HepG2 (cell line): ENCODE data around the gene METRN. TPM values are rescaled to one million over a fixed set of nuclear protein-coding genes. Genes with fewer than 3 reads are reported as not detected.

Experiments
- AGO1 ChIP-seq: fragments of 200-400 bp; formaldehyde crosslinking; IDR thresholded peaks from 2 replicates; pipeline ENCODE4 v1.6.1; 2017; ENCODE audit warnings: mild to moderate bottlenecking, low read depth, low read length, moderate library complexity; ENCODE audit not compliant: poor library complexity, severe bottlenecking
- CREM ChIP-seq, 2 experiments: sonication (generic) in 1 of 2; formaldehyde crosslinking in 1 of 2; IDR thresholded peaks; 2 replicates each; pipeline versions ENCODE4 v1.4.0 to v1.6.1; 2016 to 2020; ENCODE audit warnings: antibody characterized with exemption in 1 of 2, mild to moderate bottlenecking in 1 of 2, missing genetic modification reagents in 1 of 2
- CSRNP2 ChIP-seq: sonication (generic); formaldehyde crosslinking; conservative IDR thresholded peaks from 2 replicates; pipeline ENCODE4 v1.8.0; 2022; ENCODE audit warnings: low read depth, missing genetic modification reagents
- ETS1 ChIP-seq: sonication (generic); formaldehyde crosslinking; IDR thresholded peaks from 2 replicates; pipeline ENCODE4 v1.4.0; 2020; ENCODE audit warnings: missing genetic modification reagents
- ETV5 ChIP-seq: IDR thresholded peaks from 2 replicates; pipeline ENCODE4 v1.6.1; 2018; ENCODE audit warnings: missing biosample characterization, missing genetic modification reagents, inconsistent platforms, borderline replicate concordance
- KDM5B ChIP-seq: sonication (generic); formaldehyde crosslinking; IDR thresholded peaks from 2 replicates; pipeline ENCODE4 v1.4.0; 2020; ENCODE audit warnings: missing genetic modification reagents, mild to moderate bottlenecking, borderline replicate concordance
- KIAA2018 ChIP-seq: sonication (generic); formaldehyde crosslinking; IDR thresholded peaks from 2 replicates; pipeline ENCODE4 v1.5.0; 2020; ENCODE audit warnings: mild to moderate bottlenecking, missing genetic modification reagents, borderline replicate concordance
- MBNL3 ChIP-seq: fragments of 250-450 bp; sonication (Bioruptor Pico); conservative IDR thresholded peaks from 2 replicates; pipeline ENCODE4 v1.8.0; 2022; ENCODE audit warnings: mild to moderate bottlenecking, inconsistent platforms
- NCOR1 ChIP-seq: fragments of 200-600 bp; sonication (generic); IDR thresholded peaks from 2 replicates; pipeline ENCODE4 v1.7.0; 2017; ENCODE audit warnings: antibody characterized with exemption, low read length, borderline replicate concordance
- NFIC ChIP-seq: IDR thresholded peaks from 2 replicates; pipeline ENCODE4 v1.6.1; 2012; ENCODE audit warnings: mild to moderate bottlenecking, low read length, inconsistent platforms
- NFYC ChIP-seq: IDR thresholded peaks from 2 replicates; pipeline ENCODE4 v1.6.1; 2016; ENCODE audit warnings: missing genetic modification reagents, missing compliant biosample characterization
- POLR2AphosphoS2 ChIP-seq: IDR thresholded peaks from 2 replicates; pipeline ENCODE4 v1.6.1; 2011; ENCODE audit warnings: low read depth, low read length, improper control_type of control experiment
- RBFOX2 ChIP-seq: fragments of 200-400 bp; formaldehyde crosslinking; IDR thresholded peaks from 2 replicates; pipeline ENCODE4 v1.6.1; 2017; ENCODE audit warnings: low read depth, mild to moderate bottlenecking, low read length
- SIN3A ChIP-seq: IDR thresholded peaks from 2 replicates; pipeline ENCODE4 v1.6.1; 2011; ENCODE audit warnings: low read depth, mild to moderate bottlenecking, control low read depth, low read length, borderline replicate concordance
- ZBTB7B ChIP-seq: sonication (generic); formaldehyde crosslinking; IDR thresholded peaks from 2 replicates; pipeline ENCODE4 v1.4.0; 2020; ENCODE audit warnings: missing genetic modification reagents
- ZNF749 ChIP-seq: sonication (generic); formaldehyde crosslinking; IDR thresholded peaks from 2 replicates; pipeline ENCODE4 v1.8.0; 2022; ENCODE audit warnings: mild to moderate bottlenecking, missing genetic modification reagents, moderate library complexity, borderline replicate concordance
- ZNF772 ChIP-seq: sonication (generic); formaldehyde crosslinking; IDR thresholded peaks from 2 replicates; pipeline ENCODE4 v1.5.0; 2020; ENCODE audit warnings: mild to moderate bottlenecking, missing genetic modification reagents
- ZSCAN21 ChIP-seq: sonication (generic); formaldehyde crosslinking; IDR thresholded peaks from 2 replicates; pipeline ENCODE4 v1.8.0; 2022; ENCODE audit warnings: mild to moderate bottlenecking, missing genetic modification reagents, moderate library complexity, borderline replicate concordance
- ZZZ3 ChIP-seq: sonication (generic); formaldehyde crosslinking; IDR thresholded peaks from 2 replicates; pipeline ENCODE4 v1.4.0; 2020; ENCODE audit warnings: missing genetic modification reagents, mild to moderate bottlenecking, borderline replicate concordance
- polyA plus RNA-seq, 8 experiments: library from polyadenylated mRNA; depleted of rRNA in 3 of 8; stranded (reverse) in 7 of 8; unstranded in 1 of 8; fragments of >200 nt; fragmentation: Illumina TruSeq in 4 of 8; extraction: Trizol in 4 of 8; gene quantifications; 2 replicates each; pipeline versions ENCODE4 v1.2.1 to v1.2.3, GENCODE V29; 2011 to 2016; ENCODE audit warnings: low read depth in 4 of 8, missing spikeins in 1 of 8, mixed read lengths in 1 of 8; ENCODE audit not compliant: insufficient read depth in 1 of 8
- total RNA-seq, 5 experiments: library from RNA; depleted of rRNA; stranded (reverse); fragments of >200 nt; fragmentation: Illumina TruSeq; extraction: Trizol; gene quantifications; 2 replicates each; pipeline ENCODE4 v1.2.3, GENCODE V29; 2016; ENCODE audit warnings: low read depth in 1 of 5

The METRN gene
- total and polyA plus RNA-seq, 2 of the 13 experiments (the other 11 are each of a cell fraction or from before 2014, with no cell fraction given), result 25.5 to 46.1 TPM

- TF ChIP-seq KIAA2018 (CRISPR knock-in tag), result no peak
- no peak for TF ChIP-seq NCOR1
- no peak for TF ChIP-seq NFYC (CRISPR knock-in tag)
- TF ChIP-seq POLR2AphosphoS2, result no peak
- 0 out of 2 replicates have a peak, but pooled peaks have one; percentile 47 for TF ChIP-seq ZNF772 (CRISPR knock-in tag)
- TF ChIP-seq ZSCAN21 (CRISPR knock-in tag), result no peak
- 0 out of 2 replicates have a peak, but pooled peaks have one; percentile 25 for TF ChIP-seq ETS1
- no peak for TF ChIP-seq SIN3A
- TF ChIP-seq ZZZ3 (CRISPR knock-in tag), result no peak
- TF ChIP-seq ZBTB7B, result no peak
- TF ChIP-seq CREM (IDR thresholded peaks at IDR 0.05), result no peak
- TF ChIP-seq CREM (CRISPR knock-in tag; IDR thresholded peaks at IDR 0.05), result no peak
- peak; percentile 24 for TF ChIP-seq RBFOX2
- TF ChIP-seq ZNF749 (CRISPR knock-in tag), result 0 out of 2 replicates have a peak, but pooled peaks have one; percentile 31
- no peak for TF ChIP-seq MBNL3 (CRISPR knock-in tag)
- TF ChIP-seq NFIC, result no peak
- TF ChIP-seq ETV5 (CRISPR knock-in tag), result no peak
- TF ChIP-seq CSRNP2 (CRISPR knock-in tag), result no peak
- peak; percentile 69 for TF ChIP-seq AGO1
- no peak for TF ChIP-seq KDM5B (CRISPR knock-in tag)
Measured at GRCh38 chr16:668519-669171, 46.3 kb upstream of the METRN start (continued).
